GM19324 (cell line): Measurements from ENCODE around the gene PWP1.
"Not testable (repeated sequence)": the region's sequence is repeated elsewhere in the genome, so short reads cannot be mapped to it uniquely, and the experiment has no call there.

Source experiments
- ATAC-seq: cut with Tn5 transposase; IDR thresholded peaks from one replicate; pipeline ENCODE4 v1.9.1; 2021; ENCODE audit warnings: mild to moderate bottlenecking, moderate library complexity; ENCODE audit not compliant: unreplicated experiment, low FRiP score

PWP1 gene

GRCh38 chr12:107667464-107667863, 18.1 kb upstream of the PWP1 start:
- no peak for ATAC-seq

GRCh38 chr12:107668320-107669098, 17.1 kb upstream of the PWP1 start:
- no peak for ATAC-seq

- no peak for ATAC-seq
Measured at GRCh38 chr12:107669946-107670345, 15.7 kb upstream of the PWP1 start.

GRCh38 chr12:107670999-107671643, 14.5 kb upstream of the PWP1 start:
- ATAC-seq: no peak

- no peak for ATAC-seq
Measured at GRCh38 chr12:107677671-107678070, 7.9 kb upstream of the PWP1 start.

GRCh38 chr12:107679336-107679735, 6.3 kb upstream of the PWP1 start:
- no peak for ATAC-seq

GRCh38 chr12:107681455-107681835, 4.2 kb upstream of the PWP1 start:
- ATAC-seq: no peak

GRCh38 chr12:107681836-107682820, 3.5 kb upstream of the PWP1 start:
- no peak for ATAC-seq

- no peak for ATAC-seq
Measured at GRCh38 chr12:107684029-107684795, 1.4 kb upstream of the PWP1 start.

- no peak for ATAC-seq
Measured at GRCh38 chr12:107684990-107685359, 624 bp upstream of the PWP1 start.

- ATAC-seq: not testable (repeated sequence)
Measured at GRCh38 chr12:107695772-107696171, 10.2 kb downstream of the PWP1 start.

- ATAC-seq: no peak
Measured at GRCh38 chr12:107702106-107702505, 16.5 kb downstream of the PWP1 start.

GRCh38 chr12:107704041-107704440, 18.4 kb downstream of the PWP1 start:
- no peak for ATAC-seq

- ATAC-seq: not testable (repeated sequence)
Measured at GRCh38 chr12:107705522-107705921, 19.9 kb downstream of the PWP1 start.

GRCh38 chr12:107715780-107716179, 30.2 kb downstream of the PWP1 start:
- no peak for ATAC-seq

- ATAC-seq: no peak
Measured at GRCh38 chr12:107718606-107719005, 33.0 kb downstream of the PWP1 start.

- ATAC-seq: not testable (repeated sequence)
Measured at GRCh38 chr12:107727327-107727726, 41.7 kb downstream of the PWP1 start.

GRCh38 chr12:107727742-107728141, 42.1 kb downstream of the PWP1 start:
- not testable (repeated sequence) for ATAC-seq

GRCh38 chr12:107730618-107731341, 45.2 kb downstream of the PWP1 start:
- ATAC-seq: no peak

GRCh38 chr12:107731366-107731765, 45.8 kb downstream of the PWP1 start:
- no peak for ATAC-seq
